COLO829 (cell line): ENCODE results near the gene USP19.

Source experiments
- DNase-seq: peaks from one replicate; pipeline ENCODE4 v3.0.0; 2012; ENCODE audit warnings: low spot score

USP19 gene, protein sequence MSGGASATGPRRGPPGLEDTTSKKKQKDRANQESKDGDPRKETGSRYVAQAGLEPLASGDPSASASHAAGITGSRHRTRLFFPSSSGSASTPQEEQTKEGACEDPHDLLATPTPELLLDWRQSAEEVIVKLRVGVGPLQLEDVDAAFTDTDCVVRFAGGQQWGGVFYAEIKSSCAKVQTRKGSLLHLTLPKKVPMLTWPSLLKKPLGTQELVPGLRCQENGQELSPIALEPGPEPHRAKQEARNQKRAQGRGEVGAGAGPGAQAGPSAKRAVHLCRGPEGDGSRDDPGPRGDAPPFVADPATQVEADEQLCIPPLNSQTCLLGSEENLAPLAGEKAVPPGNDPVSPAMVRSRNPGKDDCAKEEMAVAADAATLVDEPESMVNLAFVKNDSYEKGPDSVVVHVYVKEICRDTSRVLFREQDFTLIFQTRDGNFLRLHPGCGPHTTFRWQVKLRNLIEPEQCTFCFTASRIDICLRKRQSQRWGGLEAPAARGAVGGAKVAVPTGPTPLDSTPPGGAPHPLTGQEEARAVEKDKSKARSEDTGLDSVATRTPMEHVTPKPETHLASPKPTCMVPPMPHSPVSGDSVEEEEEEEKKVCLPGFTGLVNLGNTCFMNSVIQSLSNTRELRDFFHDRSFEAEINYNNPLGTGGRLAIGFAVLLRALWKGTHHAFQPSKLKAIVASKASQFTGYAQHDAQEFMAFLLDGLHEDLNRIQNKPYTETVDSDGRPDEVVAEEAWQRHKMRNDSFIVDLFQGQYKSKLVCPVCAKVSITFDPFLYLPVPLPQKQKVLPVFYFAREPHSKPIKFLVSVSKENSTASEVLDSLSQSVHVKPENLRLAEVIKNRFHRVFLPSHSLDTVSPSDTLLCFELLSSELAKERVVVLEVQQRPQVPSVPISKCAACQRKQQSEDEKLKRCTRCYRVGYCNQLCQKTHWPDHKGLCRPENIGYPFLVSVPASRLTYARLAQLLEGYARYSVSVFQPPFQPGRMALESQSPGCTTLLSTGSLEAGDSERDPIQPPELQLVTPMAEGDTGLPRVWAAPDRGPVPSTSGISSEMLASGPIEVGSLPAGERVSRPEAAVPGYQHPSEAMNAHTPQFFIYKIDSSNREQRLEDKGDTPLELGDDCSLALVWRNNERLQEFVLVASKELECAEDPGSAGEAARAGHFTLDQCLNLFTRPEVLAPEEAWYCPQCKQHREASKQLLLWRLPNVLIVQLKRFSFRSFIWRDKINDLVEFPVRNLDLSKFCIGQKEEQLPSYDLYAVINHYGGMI (N-terminal part only)

DNA sequence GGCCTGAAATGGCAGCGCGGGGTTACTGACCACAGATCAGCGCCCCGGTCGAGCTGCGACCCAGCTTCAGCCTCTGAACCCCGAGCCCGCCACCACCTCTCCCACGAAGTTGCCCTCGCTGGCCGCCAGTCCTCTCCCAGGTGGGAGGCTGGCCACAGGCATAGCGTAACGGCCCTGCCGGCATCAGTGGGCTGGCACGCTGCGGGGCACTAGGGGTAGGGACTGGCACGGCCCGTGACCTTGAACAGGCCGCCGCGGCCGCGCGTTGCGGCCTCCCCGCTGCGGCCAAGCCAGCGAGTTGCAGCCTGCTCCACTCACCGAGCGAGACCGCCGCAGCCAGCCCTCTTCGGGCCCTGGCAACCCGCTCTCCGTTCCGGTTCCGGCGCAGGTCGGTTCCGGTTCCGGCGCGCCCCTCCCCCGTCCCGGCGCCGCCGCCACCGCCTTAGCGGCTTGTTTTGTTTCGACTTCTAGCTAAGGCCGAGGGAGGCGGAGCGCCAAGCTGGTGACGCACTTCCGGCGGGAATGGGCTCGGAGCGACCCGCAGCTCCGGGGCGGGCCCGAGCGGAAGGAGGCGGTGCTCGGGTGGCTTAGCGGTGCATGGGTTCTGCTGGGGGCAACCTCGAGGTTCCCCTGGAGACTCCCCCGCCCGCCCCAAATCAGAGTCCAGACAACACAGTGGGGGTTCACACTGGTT is at the start of gene USP19:
USP19 (minus strand) TSS at position 386 of the 694 bp plus-strand sequence. CDS start 1,678 bp downstream, outside the sequence.
- peak; percentile 97 for DNase-seq

DNA sequence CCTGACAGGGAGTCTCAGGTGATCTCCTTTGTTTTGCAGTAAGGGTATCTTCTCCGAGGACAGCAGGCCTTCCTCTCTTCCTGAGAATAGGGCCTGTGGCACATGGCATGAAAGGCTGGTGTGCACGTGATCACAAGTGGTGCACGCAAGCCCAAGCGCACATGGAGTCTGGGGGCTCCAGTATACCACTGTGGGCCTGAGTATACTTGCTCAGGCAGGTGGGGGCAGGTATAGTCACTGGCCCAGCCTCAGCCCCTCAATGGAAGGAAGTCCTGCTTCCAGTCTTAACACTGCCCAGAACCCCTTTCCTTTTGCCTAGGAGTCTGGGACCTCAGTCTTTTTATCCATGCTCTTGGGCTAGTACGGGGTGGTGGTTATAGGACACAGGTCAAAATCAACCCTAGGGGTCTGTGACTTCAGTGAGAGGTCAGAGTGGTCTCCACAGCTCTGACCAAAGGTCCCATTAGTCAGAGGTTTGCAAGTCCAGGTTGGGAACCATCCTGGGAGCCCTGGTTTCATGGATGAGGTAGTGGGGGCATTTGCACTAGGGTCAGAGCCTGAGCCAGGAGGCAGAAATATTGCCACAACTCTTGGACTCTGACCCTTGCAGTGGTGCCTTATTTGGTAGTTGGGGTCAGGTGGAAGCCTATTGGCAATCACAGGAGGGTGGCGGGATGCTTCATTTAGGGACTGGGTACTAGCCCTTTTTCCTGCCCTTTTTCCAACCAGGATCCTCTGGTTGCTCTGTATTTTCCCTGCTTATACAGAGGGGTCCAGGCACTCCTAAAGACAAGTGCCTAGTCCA is 46.3 kb upstream of the USP19 start:
- DNase-seq: no peak

DNA sequence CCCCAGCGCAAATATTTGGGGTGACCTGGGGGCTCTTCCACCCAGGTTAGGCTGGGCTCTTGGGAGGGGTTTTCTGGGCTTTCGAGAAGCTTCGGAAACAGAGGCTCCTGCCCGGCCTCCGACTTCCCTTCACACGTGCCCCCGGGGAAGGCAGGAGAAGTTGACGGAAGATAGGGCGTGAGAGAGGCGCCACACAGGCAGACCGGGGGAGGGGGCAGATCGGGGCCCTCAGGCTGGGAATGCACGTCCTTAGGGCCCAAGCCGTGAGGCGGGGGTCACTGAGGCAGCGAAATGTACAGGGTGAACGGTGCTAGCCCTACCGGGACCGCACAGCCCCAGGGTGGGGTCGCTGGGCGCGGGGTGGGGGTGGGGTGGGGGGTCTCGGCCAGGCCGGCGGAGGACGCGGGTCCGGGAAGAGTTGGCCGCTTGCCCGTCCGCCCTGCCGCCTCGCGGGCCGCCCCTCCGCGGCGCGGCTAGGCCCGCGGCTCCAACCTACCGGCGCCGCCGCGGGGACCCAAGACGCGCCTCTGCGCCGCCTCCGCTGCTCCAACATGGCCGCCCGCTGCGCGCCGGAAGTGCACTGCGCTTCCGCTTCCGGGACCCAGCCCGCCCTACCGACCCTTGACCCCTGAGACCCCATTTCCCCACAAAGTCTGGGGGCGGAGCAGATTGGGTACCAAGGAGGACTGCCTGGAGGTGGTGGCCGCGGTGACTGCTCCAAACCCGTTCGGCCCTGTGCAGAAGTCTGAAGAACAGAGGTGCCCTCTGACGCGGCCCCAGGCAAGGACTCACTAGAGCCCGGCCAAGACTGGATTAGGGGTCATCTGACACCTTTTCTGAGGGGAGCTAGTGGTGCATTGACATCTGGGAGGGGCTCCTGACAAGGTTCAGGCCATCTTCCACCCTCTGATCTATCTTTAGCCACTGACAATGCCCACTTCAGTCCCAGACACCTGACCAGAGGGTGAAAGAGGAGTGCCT is 45.4 kb upstream of the USP19 start, which contains the start of gene CCDC71:
CCDC71 (minus strand) TSS at position 561 of the 981 bp plus-strand sequence. CDS start 2,123 bp downstream, outside the sequence.
- peak; percentile 91 for DNase-seq

DNA sequence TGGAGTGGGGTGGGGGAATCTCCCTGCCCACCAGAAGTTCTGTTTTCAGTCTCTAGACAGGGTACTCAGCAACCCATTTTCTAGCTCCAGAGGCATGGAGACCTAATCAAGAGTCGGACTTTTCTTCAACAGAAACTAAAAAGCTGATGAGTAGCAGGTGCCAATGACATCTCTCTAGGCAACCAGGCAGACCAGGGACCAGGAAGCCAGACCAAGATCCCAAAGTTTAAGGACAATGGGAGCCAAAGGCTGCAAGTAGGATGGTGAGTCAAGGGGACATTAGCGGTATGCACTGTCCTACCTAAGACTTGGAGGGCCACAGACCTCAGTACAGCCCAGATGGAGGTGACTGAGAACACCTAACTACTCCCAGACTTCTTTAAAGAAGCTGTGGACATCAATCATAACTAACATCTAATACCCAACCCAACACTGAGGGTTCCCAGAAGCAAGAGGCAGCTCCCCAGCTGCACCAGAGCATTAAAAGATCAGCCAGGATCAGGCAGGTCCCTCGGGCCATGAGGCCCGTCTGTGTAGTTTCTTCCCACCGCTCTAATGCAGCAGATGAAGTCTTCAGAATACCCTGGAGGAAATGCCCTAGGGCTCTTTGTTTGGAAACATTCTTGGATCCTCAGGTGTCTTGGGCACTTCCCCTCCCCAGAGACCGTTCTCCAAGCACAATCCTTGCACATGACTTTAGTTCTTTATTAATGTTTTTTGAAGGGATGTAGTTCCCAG is 44.5 kb upstream of the USP19 start:
- no peak for DNase-seq

DNA sequence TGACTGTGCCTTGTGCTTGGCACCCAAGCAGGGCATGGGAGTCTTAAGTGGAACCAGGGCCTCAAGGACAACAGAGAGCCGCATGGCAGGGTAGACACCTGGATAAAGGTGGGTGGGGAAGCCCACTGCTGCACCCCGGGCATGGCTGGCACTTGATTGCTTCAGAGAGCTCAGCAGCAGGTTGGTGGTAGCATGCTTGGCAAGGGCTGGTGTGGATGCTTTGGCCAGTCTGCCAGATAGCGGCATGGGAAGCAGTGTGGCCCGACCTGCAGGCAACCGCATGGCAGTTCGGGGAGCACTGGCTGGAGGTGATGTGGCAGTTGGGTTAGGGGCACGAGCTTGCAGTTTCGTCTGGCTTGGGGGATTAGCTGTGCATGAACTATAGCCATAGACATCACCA is 43.0 kb upstream of the USP19 start:
- DNase-seq: no peak

DNA sequence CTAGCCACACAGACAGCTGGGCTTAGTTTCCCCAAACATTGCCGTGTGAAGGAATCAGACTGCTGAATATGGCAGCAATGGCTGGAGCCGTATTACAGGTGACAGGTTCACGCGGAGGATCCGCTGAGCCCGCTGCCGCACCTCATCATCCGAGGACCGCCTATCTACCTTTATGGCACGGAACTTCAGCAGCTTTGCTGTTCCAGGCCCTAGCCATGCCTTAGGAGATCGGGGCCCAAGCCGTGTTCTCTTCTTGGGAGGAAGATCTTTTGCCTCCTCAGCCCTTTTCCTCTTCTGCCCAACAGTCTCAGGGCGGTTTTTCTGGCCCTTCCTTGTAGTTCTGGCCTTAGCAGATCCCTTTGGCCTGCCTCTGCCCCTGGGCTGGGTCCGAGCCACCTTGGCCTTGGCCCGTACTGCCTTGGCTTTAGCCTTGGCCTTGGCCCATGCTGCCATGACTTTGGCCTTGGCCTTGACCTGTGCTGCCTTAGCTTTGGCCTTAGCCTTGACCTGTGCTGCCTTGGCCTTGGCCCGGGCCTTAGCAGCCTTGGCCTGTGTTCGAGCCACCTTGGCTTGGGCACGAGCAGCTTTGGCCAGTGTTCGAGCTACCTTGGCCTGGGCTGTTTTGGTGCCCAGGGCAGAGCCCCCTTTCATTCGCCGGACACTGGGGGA is 42.3 kb upstream of the USP19 start:
- no peak for DNase-seq

DNA sequence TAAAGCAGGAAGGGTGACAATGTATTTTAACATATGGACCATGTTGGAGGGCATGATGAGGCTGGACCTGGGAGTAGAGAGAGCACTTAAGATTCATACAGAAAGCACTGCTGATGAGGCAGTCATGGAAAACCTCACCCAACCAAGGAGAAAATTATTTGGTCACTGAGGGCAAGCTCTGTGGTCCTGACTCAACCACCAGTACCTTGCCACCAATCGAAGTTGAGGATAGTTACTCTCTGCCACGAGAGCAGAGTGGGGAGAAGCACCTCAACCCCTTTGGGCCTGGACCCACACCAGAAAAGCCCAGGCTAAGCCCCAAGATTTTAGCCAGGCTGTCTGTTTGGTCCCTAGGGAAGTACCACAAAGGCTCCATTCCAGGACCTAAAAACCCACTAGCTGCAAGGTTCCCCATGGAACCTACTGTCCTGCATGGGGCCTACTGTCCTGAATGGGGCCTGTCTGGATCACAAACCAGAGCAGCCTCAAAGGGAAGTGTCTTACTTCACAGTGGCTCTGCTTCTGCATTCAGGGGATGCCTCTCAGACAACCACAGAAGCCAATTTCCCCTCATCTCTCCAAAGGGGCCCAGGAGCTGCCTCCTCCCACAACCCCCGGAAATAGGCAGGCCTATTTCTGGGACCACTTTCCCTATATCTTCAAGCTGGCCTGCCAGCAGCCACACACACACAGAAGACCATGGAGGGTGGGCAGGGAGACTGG is 41.3 kb upstream of the USP19 start:
- no peak for DNase-seq

DNA sequence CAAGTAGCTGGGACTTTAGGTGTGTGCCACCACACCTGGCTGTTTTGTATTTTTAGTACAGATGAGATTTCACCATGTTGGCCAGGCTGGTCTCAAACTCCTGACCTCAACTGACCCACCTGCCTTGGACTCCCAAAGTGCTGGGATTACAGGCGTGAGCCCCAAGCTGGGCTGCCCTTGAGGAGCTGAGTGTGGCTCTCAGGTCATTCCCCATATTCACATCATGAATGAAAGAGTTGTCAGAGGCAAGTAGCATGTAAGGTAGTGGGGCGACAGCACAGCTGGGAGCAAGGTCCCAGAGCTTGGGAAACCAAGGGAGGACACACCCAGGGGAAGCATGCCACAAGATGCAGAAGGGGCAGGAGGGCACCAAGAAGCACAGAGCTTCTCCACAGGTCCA is 40.6 kb upstream of the USP19 start:
- no peak for DNase-seq

DNA sequence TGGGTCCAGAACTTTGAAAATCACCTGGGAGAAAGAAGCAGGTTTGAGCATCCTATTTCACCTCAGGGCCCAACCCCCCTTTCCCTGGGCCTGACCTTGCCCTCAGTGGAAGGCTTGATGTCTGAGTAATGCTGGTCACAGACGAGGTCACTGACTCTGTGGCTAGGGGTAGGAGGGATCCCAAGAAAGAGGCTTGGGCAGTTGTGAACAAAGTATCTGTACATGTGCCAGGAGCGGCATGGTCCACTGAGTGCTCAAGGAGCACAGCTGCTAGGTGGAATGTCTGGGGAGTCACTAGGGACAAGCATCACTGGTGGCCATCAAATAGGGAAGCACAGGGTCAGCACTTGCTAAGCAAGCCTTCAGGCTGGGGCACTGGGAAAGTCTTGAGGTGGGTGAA is 38.2 kb upstream of the USP19 start:
- DNase-seq: no peak

DNA sequence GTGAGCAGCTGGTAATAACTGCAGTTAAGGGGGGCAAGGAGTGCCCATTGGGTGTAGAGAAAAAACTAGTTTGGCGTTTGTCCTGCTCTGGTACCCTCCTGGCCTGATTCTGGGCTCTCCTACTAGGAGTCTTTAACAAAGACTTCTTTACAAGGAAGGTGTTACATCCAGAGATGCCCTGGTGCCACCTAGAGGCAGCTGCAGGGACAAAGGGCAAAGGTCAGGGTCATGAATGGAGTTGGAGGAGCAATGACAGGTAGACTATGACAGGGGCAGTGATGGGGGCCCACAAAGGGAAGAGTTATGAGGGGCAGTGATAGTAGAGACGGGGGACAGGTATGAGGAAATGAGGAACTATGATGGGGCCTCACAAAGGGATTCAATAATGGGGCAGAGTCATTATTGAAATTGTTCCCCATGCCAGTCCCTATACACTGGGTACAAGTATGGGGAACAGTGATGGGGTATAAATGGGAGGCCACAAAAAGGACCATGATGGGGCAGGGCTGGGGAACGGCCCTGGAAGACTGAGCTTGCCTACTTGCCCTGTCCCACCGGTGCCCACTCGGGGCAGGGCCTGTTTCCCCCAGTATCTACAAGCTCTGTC is 37.6 kb upstream of the USP19 start:
- DNase-seq: no peak

DNA sequence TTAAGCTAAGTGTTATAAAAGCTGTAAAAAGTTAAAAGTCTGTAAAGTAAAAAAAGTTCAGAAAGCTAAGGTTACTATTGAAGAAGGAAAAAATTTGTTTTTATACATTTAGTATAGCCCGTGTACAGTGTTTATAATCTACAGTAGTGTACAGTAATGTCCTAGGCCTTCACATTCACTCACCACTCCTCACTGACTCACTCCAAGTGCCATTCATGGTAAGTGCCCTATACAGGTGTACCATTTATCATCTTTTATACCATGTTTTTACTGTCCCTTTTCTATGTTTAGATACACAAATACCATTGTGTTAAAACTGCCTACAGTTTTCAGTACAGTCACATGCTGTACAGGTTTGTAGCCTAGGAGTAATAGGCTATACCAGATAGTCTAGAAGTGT is 36.7 kb upstream of the USP19 start:
- DNase-seq: no peak

DNA sequence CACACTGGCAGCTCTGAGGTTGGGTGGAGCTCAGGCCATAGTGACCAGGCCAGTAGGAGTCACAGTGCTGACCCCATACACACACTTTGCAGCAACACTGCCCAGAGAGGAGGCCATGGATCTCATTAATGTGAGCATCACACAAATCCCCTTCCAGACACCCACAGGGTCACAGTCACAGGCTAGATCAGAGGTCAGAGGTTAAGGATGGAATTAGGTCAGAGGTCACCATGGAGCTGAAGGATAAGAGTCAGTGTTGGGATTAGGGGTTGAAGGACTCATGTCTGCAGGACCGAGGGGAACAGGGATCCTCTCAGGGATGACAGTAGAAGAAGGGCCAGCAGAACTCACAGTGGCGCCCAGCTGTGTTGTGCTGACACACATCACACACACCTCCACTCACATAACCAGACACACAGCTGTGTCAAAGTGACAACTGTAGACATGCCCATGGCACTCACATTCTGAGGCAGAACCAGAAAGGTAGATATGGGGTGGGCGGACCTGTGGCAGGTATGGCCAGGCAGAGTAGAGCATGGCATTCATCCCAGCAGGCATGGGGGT is 32.8 kb upstream of the USP19 start:
- no peak for DNase-seq

DNA sequence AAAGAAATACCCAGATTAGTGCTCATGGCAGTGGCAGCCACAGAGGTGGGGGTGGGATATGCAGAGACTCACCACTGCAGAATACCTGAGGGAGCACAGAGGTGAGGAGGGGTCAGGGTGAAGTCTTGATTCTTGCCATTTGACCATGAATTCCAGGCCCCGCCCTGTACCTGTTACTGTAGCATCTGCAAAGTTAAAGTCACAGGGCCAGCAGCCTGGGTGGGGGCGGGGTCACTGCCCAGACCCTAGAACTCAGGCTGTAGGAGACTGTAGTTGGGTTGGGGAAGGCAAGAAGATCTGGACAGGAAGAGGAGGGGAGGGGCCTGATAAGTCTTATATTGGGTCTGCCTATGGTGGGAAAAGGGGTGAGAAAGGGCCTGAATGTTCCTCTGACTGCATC is 31.0 kb upstream of the USP19 start:
- DNase-seq: no peak

DNA sequence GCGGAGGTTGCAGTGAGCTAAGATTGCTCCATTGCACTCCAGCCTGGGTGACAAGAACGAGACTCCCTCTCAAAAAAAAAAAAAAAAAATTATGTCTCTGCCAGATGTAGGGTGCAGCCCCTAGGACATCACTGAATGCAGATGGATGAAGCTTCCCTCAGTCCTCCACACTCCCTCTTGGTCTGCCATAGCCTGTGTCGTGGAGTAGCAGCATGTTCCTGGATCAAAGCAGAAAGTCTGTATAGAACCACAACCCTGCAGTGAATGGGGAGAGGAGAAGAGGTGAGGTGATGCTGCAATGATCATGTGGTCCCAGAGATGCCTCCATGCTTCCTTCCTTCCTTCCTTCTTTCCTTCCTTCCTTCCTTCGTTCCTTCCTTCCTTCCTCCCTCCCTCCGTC is 27.5 kb upstream of the USP19 start:
- no peak for DNase-seq

DNA sequence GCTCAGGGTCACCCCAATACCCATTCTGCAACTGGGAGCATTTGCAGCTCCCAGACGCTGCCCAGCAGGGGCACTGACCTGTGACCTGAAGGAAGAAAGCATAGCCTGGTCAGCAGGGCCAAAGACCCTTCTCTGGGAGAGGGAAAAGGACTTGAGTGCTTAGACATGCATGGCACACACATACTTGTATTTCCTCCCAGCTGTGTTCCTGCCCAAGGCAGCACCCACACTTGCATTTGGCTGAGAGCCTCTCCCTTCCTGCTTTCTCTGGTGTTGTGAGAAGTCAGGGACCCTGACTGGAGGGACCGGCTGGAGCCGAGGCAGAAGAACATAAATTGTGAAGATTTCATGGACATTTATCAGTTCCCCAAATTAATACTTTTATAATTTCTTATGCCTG is 19.5 kb upstream of the USP19 start:
- DNase-seq: no peak

DNA sequence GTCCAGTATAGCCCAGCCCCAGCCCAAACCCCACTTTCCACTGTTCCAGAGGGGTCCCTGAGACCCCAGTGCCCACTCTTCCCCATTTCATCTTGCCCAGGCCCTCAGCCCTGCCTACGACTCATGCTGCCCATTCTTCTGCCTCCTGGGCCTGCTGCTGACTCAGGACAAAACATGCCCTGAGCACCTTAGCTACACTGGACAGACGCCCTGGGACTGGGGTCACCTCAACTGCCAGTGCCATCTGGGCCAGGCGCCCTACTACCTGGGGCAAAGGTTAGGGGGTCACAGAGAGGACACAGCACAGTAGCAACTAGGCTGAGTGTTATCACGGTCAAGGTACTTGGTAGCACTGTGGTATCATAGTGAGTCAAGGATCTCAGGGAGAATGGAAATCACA is 14.9 kb upstream of the USP19 start:
- DNase-seq: no peak
